Mucosa of gallbladder (tissue), 1 donor: ENCODE measurements around the gene NLGN3. TPM values are rescaled to one million over a fixed set of nuclear protein-coding genes. Genes with fewer than 3 reads are reported as not detected.

Experiments
- DNase-seq: peaks from one replicate; pipeline ENCODE4 v3.0.0-alpha.2; 2020; ENCODE audit warnings: low spot score
- total RNA-seq: library from RNA; stranded (reverse); gene quantifications from one replicate; pipeline ENCODE4 v1.2.1, GENCODE V29; 2021
- donor health status: DM: no; HTN: no; CAD: no.

NLGN3 gene
- total RNA-seq, 1 donor from 2014 or later: 2.5 TPM

- DNase-seq: peak; percentile 84
Measured at GRCh38 chrX:71118032-71118984, 26.3 kb upstream of the NLGN3 start, which contains the start of gene MED12. Gene MED12, plus strand, starts transcription at chrX:71118596. Its CDS starts 159 bp downstream, at chrX:71118755.

GRCh38 chrX:71118985-71119535 lies 25.6 kb upstream of the NLGN3 start:
- no peak for DNase-seq

- no peak for DNase-seq
Measured at GRCh38 chrX:71128166-71128833, 16.3 kb upstream of the NLGN3 start.

- DNase-seq: peak; percentile 56
Measured at GRCh38 chrX:71128915-71129765, 15.5 kb upstream of the NLGN3 start.

DNA sequence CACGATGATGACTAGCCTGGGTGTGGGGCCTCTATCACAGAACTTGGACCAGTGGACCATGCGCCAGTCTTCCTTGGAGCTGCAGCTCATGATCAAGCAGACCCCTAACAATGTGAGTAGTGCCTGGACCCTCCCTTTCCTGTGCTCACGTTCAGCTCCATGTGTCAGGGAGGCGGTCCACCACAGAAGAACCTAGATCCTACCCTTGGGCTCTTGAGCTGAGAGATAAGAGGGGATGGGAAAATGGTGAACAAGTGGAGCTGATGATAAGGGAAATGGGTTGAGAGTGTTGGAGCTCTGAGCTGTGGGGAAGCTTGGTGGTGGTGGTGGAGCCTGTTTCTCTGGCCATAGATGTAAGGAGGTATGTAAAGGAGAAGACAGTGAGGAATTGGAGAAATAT lies 13.1 kb upstream of the NLGN3 start:
- no peak for DNase-seq

DNA sequence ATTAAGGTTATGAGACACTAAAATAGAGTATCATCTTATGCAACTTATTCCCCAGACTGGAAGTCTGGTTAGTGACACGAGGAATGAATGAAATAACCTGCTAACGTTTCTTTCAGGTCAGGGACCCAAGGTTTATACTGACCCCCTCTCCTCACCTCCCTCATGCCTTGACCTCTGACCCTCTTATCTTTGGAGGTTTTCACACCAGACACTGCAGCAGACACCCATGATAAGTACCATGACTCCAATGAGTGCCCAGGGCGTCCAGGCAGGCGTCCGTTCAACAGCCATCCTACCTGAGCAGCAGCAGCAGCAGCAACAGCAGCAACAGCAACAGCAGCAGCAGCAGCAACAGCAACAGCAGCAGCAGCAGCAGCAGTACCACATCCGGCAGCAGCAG lies 4.2 kb upstream of the NLGN3 start:
- DNase-seq: no peak

- peak; percentile 46 for DNase-seq
Measured at GRCh38 chrX:71143508-71143907, 1.1 kb upstream of the NLGN3 start.

GRCh38 chrX:71147496-71148277 lies 3.0 kb downstream of the NLGN3 start:
- no peak for DNase-seq

DNA sequence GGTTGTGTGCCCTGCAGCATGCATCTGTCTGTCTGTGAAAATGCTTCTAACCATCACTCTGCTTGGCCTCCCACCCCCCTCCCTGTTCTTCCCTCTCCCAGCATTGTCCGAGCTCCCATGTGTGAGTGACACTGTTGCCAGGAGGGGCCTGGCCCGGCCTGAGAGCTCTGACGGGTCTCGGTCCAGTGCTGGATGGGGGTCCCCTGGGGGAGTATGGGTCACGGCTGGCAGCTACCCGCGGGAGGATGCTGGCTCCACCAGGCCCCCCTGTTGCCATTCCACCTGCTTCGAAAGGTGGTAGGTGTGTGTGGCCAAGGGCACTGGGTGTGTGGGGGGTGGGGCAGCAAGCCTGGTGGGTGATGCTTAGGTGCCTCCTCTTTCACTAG lies 3.6 kb downstream of the NLGN3 start:
- DNase-seq: no peak

DNA sequence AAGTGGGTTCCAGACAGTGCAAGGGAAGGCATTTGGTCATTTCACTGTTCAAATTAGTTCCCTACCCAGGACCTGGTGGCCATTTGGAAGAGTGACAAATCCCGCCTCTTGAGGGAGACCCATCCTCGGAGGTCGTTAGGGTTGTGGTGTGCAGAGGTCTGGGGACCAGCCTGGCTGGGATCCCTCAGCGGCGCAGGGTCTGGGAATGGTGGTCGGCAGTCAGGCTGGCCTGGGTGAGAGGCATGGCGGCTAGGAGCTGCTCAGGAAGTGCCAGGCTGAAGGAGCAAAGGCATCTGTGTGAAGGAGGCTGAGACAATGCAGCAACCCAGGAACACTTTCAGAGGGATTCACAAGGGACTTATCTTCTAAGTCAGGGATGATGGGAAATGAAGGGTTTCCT lies 6.7 kb downstream of the NLGN3 start:
- no peak for DNase-seq

- DNase-seq: no peak
Measured at GRCh38 chrX:71154196-71154595, 9.6 kb downstream of the NLGN3 start.

DNA sequence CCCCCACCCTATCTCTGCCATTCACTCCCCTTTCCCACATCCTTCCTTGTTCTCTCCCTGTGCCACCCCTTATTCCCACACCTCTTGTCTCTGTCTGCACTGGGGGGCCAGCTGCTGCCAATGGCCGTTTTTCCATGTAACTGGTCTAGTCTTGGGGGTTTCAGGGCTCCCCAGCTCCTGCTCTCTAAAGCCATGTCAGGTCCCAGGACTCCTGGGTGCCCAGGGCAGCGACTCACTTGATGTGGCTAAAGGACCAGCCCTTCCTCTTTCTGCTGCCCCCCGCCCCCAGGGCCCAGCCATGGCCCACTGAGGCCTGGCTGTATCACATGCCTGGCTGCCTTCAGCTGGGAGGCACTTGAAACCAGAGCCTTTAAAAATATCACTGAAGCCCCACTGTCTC lies 10.0 kb downstream of the NLGN3 start:
- no peak for DNase-seq

- no peak for DNase-seq
Measured at GRCh38 chrX:71158603-71159002, 14.0 kb downstream of the NLGN3 start.

DNA sequence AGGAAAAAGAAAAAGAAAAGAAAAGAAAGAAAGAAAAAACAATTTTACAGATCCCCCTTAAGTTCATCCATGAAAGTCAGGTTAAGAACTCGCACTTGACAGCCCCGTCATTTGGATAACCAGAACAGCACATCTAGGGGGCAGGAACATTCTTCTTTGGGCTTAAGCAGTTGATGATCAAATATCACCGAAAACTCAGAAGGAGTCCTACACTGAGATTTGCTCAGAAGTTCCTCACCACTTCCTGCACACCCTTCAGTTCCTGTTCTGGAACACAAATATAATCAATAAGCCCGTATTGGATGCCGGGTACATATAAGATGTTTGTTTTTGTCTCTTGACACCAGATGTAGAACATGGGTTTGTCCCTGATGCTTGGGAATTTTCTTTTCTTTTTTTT lies 14.7 kb downstream of the NLGN3 start:
- no peak for DNase-seq

DNA sequence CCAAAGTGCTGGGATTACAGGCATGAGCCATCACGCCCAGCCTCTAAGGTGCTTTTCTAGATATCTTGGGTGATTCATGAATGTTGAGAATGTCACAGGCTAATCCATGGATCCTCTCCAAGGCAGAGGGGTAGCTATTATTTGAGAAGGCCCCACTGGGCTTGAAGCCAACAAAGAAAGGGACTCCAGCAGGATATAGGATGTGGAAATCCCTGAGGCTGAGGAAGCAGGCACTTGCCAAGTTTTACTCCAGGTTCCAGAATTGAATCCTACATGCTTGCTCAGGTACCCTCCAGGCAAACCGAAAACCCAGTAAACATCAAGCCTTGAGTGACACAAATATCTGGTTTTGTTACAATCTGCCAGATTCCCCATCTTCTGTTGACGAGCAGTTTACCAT lies 15.8 kb downstream of the NLGN3 start:
- DNase-seq: no peak

GRCh38 chrX:71162981-71163380 lies 18.3 kb downstream of the NLGN3 start:
- DNase-seq: no peak

GRCh38 chrX:71164071-71164470 lies 19.4 kb downstream of the NLGN3 start:
- DNase-seq: no peak

DNA sequence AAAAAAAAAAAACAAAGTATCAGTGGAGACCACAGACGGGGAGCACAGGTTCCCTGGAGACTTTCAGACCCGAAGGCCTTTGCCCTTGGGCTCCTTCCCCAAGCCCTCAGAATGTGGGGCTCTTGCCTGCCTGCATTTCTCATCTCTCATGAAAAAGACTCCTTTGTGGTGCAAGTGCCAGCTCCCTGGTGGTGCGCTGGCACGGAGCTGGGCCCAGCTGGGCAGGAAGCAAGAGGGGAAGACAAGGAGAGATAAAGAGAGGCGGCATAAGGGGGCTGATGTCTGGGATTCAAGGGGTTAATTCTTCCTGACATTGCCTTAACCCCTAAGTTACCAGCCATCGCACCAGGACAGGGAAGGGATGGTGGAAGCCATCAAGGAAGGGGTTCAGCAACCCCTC lies 21.8 kb downstream of the NLGN3 start:
- DNase-seq: no peak

- DNase-seq: no peak
Measured at GRCh38 chrX:71167031-71167781, 22.6 kb downstream of the NLGN3 start.

DNA sequence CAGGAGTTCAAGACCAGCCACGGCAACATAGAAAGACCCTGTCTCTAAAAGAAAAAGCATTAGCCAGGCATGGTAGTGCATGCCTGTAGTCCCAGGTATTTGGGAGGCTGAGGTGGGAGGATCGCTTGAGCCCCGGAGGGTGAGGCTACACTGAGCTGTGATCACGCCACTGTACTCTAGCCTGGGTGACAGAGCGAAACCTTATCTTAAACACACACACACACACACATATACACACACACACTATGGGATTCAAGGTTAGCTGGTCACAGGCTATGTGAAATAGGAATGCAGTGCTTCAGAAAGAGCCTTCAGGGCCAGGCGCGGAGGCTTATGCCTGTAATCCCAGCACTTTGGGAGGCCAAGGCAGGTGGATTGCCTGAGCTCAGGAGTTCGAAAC lies 23.5 kb downstream of the NLGN3 start:
- DNase-seq: no peak
